ENCODE results near the gene BLM. TPM values are rescaled to one million over a fixed set of nuclear protein-coding genes. Genes with fewer than 3 reads are reported as not detected.
A peak's percentile ranks its signal among the peaks of the same experiment; 100 is the strongest.

Gene BLM
- total RNA-seq, 1 donor from 2014 or later, result 1.5 TPM

DNA sequence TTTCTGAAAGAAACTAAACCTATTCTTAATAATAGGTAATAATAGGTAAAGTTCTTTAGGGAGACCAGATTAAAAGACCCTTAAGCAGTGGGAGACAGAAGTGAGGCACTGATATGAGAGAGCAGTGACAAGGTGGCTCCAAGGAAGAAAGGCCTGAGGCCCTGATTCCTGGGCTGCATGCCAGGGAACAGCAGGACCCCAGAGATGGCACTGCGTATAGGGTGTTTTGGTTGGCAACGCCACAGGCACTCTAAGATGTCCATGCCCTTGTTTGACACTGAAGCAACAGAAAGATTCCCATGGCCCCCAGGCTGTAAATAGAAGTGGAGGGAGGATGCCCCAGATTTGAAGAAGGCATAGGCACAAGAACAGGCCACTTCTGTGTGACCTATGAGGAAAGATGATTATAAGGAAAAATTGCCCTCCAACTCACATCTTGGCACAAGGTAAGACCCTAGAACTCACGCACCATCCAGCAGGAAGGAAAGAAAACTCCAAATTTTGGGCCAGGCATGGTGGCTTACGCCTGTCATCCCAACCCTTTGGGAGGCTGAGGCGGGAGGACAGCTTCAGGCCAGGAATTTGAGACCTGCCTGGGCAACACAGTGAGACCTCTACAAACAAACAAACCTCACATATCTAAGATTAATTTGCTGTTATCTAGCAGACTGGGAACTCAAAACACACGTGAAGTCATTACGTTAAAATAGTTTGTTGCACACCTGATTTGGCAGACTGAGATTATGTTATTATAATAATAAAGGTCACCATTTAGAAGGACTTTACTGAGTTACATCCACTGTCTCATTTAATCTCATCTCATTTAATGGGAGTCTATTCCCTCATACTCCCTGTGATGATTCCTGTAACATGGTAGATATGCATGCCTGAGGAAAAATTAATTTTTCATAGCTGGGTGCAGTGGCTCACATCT, 10.5 kb upstream of the BLM start:
- TF ChIP-seq, protein P1, sequence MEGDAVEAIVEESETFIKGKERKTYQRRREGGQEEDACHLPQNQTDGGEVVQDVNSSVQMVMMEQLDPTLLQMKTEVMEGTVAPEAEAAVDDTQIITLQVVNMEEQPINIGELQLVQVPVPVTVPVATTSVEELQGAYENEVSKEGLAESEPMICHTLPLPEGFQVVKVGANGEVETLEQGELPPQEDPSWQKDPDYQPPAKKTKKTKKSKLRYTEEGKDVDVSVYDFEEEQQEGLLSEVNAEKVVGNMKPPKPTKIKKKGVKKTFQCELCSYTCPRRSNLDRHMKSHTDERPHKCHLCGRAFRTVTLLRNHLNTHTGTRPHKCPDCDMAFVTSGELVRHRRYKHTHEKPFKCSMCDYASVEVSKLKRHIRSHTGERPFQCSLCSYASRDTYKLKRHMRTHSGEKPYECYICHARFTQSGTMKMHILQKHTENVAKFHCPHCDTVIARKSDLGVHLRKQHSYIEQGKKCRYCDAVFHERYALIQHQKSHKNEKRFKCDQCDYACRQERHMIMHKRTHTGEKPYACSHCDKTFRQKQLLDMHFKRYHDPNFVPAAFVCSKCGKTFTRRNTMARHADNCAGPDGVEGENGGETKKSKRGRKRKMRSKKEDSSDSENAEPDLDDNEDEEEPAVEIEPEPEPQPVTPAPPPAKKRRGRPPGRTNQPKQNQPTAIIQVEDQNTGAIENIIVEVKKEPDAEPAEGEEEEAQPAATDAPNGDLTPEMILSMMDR (IDR thresholded peaks at IDR 0.05), result no peak
- Histone ChIP-seq H3K4me1 (no peaks in the 10 kb centered on the region), H3K4me3 (no peak overlapping the region), H3K27ac (no peak overlapping the region), H3K9me3 (no peaks in the 10 kb centered on the region), H3K27me3 (no peaks in the 10 kb centered on the region), H3K36me3 (no peaks in the 10 kb centered on the region)
- DNase-seq (no peak), ATAC-seq (no peak)
- intact Hi-C loops (cut with DNase I), result no loop called here

DNA sequence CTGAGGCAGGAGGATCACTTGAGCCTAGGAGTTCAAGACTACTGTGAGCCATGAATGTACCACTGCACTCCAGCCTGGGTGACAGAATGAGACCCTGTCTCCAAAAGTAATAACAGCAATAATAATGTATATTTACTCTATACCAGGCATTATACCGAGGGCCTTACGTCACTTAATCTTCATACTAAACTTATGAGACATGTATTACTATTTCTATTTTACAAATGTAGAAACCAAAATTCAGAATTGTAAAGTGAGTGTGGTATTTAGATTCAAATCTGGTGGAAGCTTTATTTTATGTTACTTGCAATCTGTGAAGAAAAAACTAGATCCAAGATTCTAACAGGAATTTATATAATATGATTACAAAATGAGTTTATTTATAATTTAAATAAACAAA, 9.7 kb upstream of the BLM start:
- intact Hi-C loops (cut with DNase I), result no loop called here
- Histone ChIP-seq H3K27ac (no peak overlapping the region), H3K4me3 (no peak overlapping the region), H3K4me1 (no peaks in the 10 kb centered on the region), H3K27me3 (no peaks in the 10 kb centered on the region), H3K36me3 (no peaks in the 10 kb centered on the region), H3K9me3 (no peaks in the 10 kb centered on the region)
- ATAC-seq (no peak), DNase-seq (no peak)
- TF ChIP-seq, protein P1 (IDR thresholded peaks at IDR 0.05), result no peak

DNA sequence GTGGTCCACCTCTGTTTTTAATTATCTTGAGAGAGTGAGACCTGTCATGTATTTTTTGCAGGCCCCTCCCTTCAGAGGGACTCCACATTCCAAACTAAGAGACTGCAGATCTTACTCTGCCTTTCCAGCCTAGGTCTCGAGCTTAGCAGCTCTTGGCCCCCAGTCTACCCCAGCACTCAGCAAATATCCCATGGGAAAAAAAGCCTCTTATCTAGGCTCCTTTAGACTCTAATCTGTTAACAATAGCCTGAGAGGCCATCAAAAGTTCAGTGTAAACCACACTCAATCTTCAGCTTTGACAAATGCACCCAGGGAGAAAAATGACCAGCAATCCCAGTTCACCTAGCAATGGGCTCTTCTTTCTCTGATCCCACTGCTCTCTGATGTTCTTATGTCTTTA, 8.6 kb upstream of the BLM start:
- DNase-seq, result no peak
- no peak for ATAC-seq
- no peaks in the 10 kb centered on the region for H3K36me3 ChIP-seq
- intact Hi-C loops (cut with DNase I), result no loop called here
- H3K27ac ChIP-seq, result no peak overlapping the region
- no peak overlapping the region for H3K4me3 ChIP-seq
- H3K4me1 ChIP-seq, result no peaks in the 10 kb centered on the region
- H3K27me3 ChIP-seq, result no peaks in the 10 kb centered on the region
- H3K9me3 ChIP-seq, result no peaks in the 10 kb centered on the region
- TF ChIP-seq, protein P1 (IDR thresholded peaks at IDR 0.05), result no peak

DNA sequence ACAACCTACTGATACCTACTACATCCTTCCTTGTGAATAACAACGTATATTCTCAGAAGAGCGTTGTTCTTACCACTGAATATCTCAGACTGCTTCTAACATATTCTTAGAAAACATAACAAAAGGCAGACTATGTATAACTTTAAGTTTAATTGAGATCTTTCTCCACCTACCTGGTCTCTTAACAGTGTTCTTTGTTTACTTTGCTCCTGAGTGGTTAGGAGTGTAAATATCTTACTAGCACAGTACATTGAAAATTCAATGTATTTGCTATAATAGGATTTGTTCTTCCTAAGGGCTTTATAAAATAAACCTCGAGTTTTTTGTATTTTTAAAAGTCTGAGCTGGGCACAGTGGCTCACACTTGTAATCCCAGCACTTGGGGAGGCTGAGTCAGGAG, 7.9 kb upstream of the BLM start:
- no peak for ATAC-seq
- intact Hi-C loops (cut with DNase I), result no loop called here
- Histone ChIP-seq H3K9me3 (no peaks in the 10 kb centered on the region), H3K36me3 (no peaks in the 10 kb centered on the region), H3K4me1 (no peaks in the 10 kb centered on the region), H3K27ac (no peak overlapping the region), H3K4me3 (no peak overlapping the region), H3K27me3 (no peaks in the 10 kb centered on the region)
- no peak for DNase-seq
- TF ChIP-seq, protein P1 (IDR thresholded peaks at IDR 0.05), result no peak

DNA sequence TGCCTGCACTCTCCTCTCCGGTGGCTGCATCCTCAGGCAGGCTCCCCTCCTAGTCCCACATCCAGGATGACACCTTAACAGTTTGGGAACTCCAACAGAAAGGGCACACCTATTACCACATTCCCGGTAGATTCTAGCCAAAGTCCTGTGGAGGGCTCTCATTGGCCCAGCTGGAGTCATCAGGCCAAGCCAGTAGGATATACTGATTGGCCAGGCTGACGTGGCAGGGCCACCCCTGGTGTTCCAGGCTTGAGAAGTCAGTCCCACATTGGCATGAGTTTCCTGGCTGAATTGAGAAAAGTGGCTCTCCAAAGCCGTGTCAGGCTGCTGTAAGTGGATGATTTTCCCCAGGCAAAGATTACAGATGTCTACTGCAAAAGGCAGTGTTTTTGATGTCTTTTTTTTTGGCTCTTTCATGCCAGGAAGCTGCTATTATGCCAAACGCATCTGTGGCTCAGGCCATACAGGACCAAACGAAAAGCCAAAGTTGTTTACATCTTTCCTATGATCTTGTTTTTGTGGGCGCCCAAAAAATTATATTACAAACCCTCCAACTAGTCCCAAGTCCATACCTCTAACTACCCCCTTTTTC, 6.6 kb upstream of the BLM start:
- Histone ChIP-seq H3K27ac (no peak overlapping the region), H3K36me3 (no peaks in the 10 kb centered on the region), H3K9me3 (no peaks in the 10 kb centered on the region), H3K27me3 (no peaks in the 10 kb centered on the region), H3K4me3 (no peak overlapping the region), H3K4me1 (no peaks in the 10 kb centered on the region)
- ATAC-seq (peak; percentile 92), DNase-seq (peak; percentile 79)
- intact Hi-C loops (cut with DNase I), result loop anchor here (10.0 kb wide), 1 partner anchor 164 kb away; no protein-coding TSS in a partner anchor
- TF ChIP-seq, protein P1 (IDR thresholded peaks at IDR 0.05), result no peak
